ENCODE measurements around the gene RASSF6.

DNA sequence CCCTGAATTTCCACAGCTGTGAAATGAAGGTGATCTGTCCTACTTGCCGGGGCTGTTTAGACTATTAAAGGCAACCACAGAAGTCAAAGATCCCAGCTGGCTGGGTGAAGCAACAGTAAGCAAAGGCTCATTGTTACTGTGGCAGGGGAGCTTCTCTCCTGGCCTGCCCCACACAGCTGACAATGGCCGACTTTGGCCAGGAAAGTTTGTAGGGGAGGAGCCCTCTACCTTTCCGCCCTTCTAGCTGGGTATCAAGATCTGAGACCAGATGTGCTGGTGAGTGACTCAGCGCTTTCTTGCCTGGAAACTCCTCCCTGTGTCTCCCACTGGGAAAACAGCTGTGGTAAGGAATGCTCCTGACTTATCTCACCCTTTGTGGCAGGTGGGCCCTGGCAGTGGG, 21.1 kb downstream of the RASSF6 start:
- TF ChIP-seq SIN3A (conservative IDR thresholded peaks at IDR 0.05 in 1 of 2, IDR thresholded peaks at IDR 0.05 in 1 of 2; ENCODE audit: low read depth in 1 of 2, low read length in 2 of 2): 0 out of 4 replicates have a peak, but pooled peaks of 1 of the 2 experiments have one; percentile 48
- TF ChIP-seq TCF12 (IDR thresholded peaks at IDR 0.05; ENCODE audit: low read depth, low read length): peak; percentile 53; the same call in 1 of the 2 replicates
- TF ChIP-seq RXRA (IDR thresholded peaks at IDR 0.05; ENCODE audit: insufficient read depth, low read depth, low read length): no peak
- TF ChIP-seq, protein P1, sequence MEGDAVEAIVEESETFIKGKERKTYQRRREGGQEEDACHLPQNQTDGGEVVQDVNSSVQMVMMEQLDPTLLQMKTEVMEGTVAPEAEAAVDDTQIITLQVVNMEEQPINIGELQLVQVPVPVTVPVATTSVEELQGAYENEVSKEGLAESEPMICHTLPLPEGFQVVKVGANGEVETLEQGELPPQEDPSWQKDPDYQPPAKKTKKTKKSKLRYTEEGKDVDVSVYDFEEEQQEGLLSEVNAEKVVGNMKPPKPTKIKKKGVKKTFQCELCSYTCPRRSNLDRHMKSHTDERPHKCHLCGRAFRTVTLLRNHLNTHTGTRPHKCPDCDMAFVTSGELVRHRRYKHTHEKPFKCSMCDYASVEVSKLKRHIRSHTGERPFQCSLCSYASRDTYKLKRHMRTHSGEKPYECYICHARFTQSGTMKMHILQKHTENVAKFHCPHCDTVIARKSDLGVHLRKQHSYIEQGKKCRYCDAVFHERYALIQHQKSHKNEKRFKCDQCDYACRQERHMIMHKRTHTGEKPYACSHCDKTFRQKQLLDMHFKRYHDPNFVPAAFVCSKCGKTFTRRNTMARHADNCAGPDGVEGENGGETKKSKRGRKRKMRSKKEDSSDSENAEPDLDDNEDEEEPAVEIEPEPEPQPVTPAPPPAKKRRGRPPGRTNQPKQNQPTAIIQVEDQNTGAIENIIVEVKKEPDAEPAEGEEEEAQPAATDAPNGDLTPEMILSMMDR (IDR thresholded peaks at IDR 0.05; ENCODE audit: control extremely low read depth in 1 of 3, insufficient read depth in 1 of 3, low read depth in 1 of 3, low read length in 3 of 3): no peak
- TF ChIP-seq CEBPB (IDR thresholded peaks at IDR 0.05; ENCODE audit: low read depth, low read length): no peak
- peak; percentile 34; the same call in 1 of the 2 replicates for TF ChIP-seq MAX (IDR thresholded peaks at IDR 0.05)
- TF ChIP-seq POLR2AphosphoS5 (IDR thresholded peaks at IDR 0.05; ENCODE audit: low read depth, low read length): no peak
- TF ChIP-seq, protein P2, sequence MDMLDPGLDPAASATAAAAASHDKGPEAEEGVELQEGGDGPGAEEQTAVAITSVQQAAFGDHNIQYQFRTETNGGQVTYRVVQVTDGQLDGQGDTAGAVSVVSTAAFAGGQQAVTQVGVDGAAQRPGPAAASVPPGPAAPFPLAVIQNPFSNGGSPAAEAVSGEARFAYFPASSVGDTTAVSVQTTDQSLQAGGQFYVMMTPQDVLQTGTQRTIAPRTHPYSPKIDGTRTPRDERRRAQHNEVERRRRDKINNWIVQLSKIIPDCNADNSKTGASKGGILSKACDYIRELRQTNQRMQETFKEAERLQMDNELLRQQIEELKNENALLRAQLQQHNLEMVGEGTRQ (IDR thresholded peaks at IDR 0.05; ENCODE audit: low read length): no peak
- TF ChIP-seq KDM1A (IDR thresholded peaks at IDR 0.05; ENCODE audit: borderline replicate concordance, low read length): no peak
- TF ChIP-seq SUZ12 (IDR thresholded peaks at IDR 0.05; ENCODE audit: low read length): no peak
- no peak for TF ChIP-seq ATF3 (IDR thresholded peaks at IDR 0.05; ENCODE audit: insufficient read depth, low read depth, low read length)
- TF ChIP-seq EZH2 (IDR thresholded peaks at IDR 0.05; ENCODE audit: low read depth, low read length, severe bottlenecking): no peak
- TF ChIP-seq YY1 (IDR thresholded peaks at IDR 0.05; ENCODE audit: low read depth, low read length): no peak

Data from H1 (cell line).